GM10266 (cell line): ENCODE results near the gene TMEM184B.

Experiments
- DNase-seq: peaks from one replicate; pipeline ENCODE4 v3.0.0; 2012; ENCODE audit errors: extremely low spot score
- TF ChIP-seq, protein P1 (sequence below): IDR thresholded peaks from 2 replicates; pipeline ENCODE4 v1.5.1; 2012; ENCODE audit warnings: mild to moderate bottlenecking, low read depth; ENCODE audit not compliant: control insufficient read depth, insufficient read depth; ENCODE audit errors: missing control alignments

The TMEM184B gene

GRCh38 chr22:38295863-38296262 is 23.1 kb upstream of the TMEM184B start:
- no peak for DNase-seq
- TF ChIP-seq, protein P1, sequence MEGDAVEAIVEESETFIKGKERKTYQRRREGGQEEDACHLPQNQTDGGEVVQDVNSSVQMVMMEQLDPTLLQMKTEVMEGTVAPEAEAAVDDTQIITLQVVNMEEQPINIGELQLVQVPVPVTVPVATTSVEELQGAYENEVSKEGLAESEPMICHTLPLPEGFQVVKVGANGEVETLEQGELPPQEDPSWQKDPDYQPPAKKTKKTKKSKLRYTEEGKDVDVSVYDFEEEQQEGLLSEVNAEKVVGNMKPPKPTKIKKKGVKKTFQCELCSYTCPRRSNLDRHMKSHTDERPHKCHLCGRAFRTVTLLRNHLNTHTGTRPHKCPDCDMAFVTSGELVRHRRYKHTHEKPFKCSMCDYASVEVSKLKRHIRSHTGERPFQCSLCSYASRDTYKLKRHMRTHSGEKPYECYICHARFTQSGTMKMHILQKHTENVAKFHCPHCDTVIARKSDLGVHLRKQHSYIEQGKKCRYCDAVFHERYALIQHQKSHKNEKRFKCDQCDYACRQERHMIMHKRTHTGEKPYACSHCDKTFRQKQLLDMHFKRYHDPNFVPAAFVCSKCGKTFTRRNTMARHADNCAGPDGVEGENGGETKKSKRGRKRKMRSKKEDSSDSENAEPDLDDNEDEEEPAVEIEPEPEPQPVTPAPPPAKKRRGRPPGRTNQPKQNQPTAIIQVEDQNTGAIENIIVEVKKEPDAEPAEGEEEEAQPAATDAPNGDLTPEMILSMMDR = no peak

- TF ChIP-seq, protein P1 = no peak
- DNase-seq = no peak
Measured at GRCh38 chr22:38295339-38295738, 22.5 kb upstream of the TMEM184B start.

- DNase-seq = no peak
- TF ChIP-seq, protein P1 = no peak
Measured at GRCh38 chr22:38294193-38294592, 21.4 kb upstream of the TMEM184B start.

GRCh38 chr22:38292694-38293093 is 19.9 kb upstream of the TMEM184B start:
- DNase-seq = no peak
- TF ChIP-seq, protein P1 = no peak

DNA sequence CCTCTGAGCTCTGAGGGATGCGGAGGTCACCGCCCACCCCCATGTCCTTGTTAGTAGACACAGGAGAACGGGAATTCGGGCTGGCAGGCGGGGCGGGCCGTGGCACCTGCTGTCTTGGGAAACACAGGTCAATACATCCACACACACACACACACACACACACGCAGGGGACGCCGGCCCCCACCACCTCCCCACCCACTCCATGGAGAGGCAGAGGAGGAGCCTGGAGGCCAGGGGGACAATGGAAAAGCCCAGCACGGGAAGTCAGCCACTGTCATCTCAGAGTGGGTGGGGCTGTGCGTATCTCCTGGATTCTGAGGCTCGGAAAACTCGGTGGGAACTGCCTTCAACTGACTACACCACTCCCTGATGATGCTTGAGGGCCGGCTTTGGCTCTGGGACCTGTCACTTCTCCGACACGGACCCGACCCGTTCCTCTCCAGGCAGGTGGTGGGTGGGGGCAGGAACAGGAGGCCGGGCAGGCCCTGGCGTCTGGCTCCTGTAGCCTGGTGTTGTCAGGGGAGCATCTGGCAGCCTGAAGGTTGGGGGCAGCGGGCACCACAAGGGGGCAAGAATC is 18.5 kb upstream of the TMEM184B start:
- DNase-seq = no peak
- TF ChIP-seq, protein P1 = no peak

DNA sequence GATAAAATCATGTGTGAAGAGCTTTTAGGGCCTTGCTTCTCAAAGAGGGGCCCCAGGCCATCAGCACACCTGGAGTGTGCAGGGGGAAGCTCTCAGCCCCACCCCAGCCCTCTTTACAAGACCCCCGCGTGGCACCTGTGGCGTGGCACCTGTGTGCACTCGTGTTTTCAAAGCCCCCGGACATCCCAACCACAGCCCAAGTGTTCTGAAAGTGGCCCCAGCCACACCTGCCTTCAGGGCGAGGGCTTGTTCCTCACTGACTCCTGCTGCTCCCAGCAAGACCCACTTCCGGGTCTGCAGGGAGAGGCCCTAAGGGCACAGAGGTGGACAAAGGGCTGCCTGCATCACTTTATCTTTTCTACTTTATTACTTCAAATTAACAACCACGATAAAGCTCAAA is 17.5 kb upstream of the TMEM184B start:
- TF ChIP-seq, protein P1 = no peak
- DNase-seq = no peak

GRCh38 chr22:38289583-38290082 is 16.8 kb upstream of the TMEM184B start:
- DNase-seq = no peak
- TF ChIP-seq, protein P1 = no peak
